Measurements from ENCODE around the gene RFPL3. TPM values are rescaled to one million over a fixed set of nuclear protein-coding genes. Genes with fewer than 3 reads are reported as not detected.

RFPL3 gene
- total RNA-seq, 1 donor = not detected

GRCh38 chr22:32340411-32340810 is 17.3 kb upstream of the RFPL3 start:
- Histone ChIP-seq H2AFZ (ENCODE audit: low read length) (no peak overlapping the region), H3K36me3 (ENCODE audit: insufficient read depth, low read length) (no peaks in the 10 kb centered on the region), H3K4me3 (ENCODE audit: insufficient read depth, low read length) (no peak overlapping the region), H3K27me3 (ENCODE audit: insufficient read depth, low read length) (peaks cover 7% of the 10 kb centered on the region), H3K79me2 (ENCODE audit: insufficient read depth, low read length) (no peaks in the 10 kb centered on the region), H3K4me1 (ENCODE audit: insufficient read depth, low read length) (no peaks in the 10 kb centered on the region), H4K20me1 (ENCODE audit: insufficient read depth, low read length) (no peaks in the 10 kb centered on the region), H3K4me2 (ENCODE audit: insufficient read depth, low read length) (no peak overlapping the region), H3K9me3 (ENCODE audit: low read depth, low read length) (no peaks in the 10 kb centered on the region), H3K27ac (ENCODE audit: low read depth, low read length) (no peak overlapping the region)
- no peak for DNase-seq (ENCODE audit: insufficient read length, low spot score, missing footprints)
- no peak for TF ChIP-seq CTCF (IDR thresholded peaks at IDR 0.05; ENCODE audit: extremely low read depth, low read depth, low read length)

- no peak overlapping the region for H2AFZ ChIP-seq (ENCODE audit: low read length)
- H3K27ac ChIP-seq (ENCODE audit: low read depth, low read length) = no peak overlapping the region
- no peak for TF ChIP-seq CTCF (IDR thresholded peaks at IDR 0.05; ENCODE audit: extremely low read depth, low read depth, low read length)
- H3K4me1 ChIP-seq (ENCODE audit: insufficient read depth, low read length) = no peaks in the 10 kb centered on the region
- peaks cover 7% of the 10 kb centered on the region for H3K27me3 ChIP-seq (ENCODE audit: insufficient read depth, low read length)
- no peaks in the 10 kb centered on the region for H3K79me2 ChIP-seq (ENCODE audit: insufficient read depth, low read length)
- H3K36me3 ChIP-seq (ENCODE audit: insufficient read depth, low read length) = no peaks in the 10 kb centered on the region
- DNase-seq (ENCODE audit: insufficient read length, low spot score, missing footprints) = no peak
- H3K4me2 ChIP-seq (ENCODE audit: insufficient read depth, low read length) = no peak overlapping the region
- H3K9me3 ChIP-seq (ENCODE audit: low read depth, low read length) = no peaks in the 10 kb centered on the region
- no peak overlapping the region for H3K4me3 ChIP-seq (ENCODE audit: insufficient read depth, low read length)
- no peaks in the 10 kb centered on the region for H4K20me1 ChIP-seq (ENCODE audit: insufficient read depth, low read length)
Measured at GRCh38 chr22:32341122-32341740, 16.4 kb upstream of the RFPL3 start.

- Histone ChIP-seq H3K27ac (ENCODE audit: low read depth, low read length) (no peak overlapping the region), H3K36me3 (ENCODE audit: insufficient read depth, low read length) (no peaks in the 10 kb centered on the region)
Measured at GRCh38 chr22:32342977-32343376, 14.7 kb upstream of the RFPL3 start.

GRCh38 chr22:32343941-32344340 is 13.7 kb upstream of the RFPL3 start:
- Histone ChIP-seq H3K27me3 (ENCODE audit: insufficient read depth, low read length) (peaks cover 7% of the 10 kb centered on the region), H3K79me2 (ENCODE audit: insufficient read depth, low read length) (no peaks in the 10 kb centered on the region)

More at GRCh38 chr22:32342977-32343376, 14.7 kb upstream of the RFPL3 start:
- DNase-seq (ENCODE audit: insufficient read length, low spot score, missing footprints) = no peak
- no peaks in the 10 kb centered on the region for H3K4me1 ChIP-seq (ENCODE audit: insufficient read depth, low read length)
- no peak overlapping the region for H3K4me3 ChIP-seq (ENCODE audit: insufficient read depth, low read length)
- H3K4me2 ChIP-seq (ENCODE audit: insufficient read depth, low read length) = no peak overlapping the region
- H2AFZ ChIP-seq (ENCODE audit: low read length) = no peak overlapping the region
- peaks cover 7% of the 10 kb centered on the region for H3K27me3 ChIP-seq (ENCODE audit: insufficient read depth, low read length)
- H4K20me1 ChIP-seq (ENCODE audit: insufficient read depth, low read length) = no peaks in the 10 kb centered on the region
- no peaks in the 10 kb centered on the region for H3K79me2 ChIP-seq (ENCODE audit: insufficient read depth, low read length)
- no peak for TF ChIP-seq CTCF (IDR thresholded peaks at IDR 0.05; ENCODE audit: extremely low read depth, low read depth, low read length)
- H3K9me3 ChIP-seq (ENCODE audit: low read depth, low read length) = no peaks in the 10 kb centered on the region

More at GRCh38 chr22:32343941-32344340, 13.7 kb upstream of the RFPL3 start:
- no peak overlapping the region for H3K4me2 ChIP-seq (ENCODE audit: insufficient read depth, low read length)
- no peak overlapping the region for H3K4me3 ChIP-seq (ENCODE audit: insufficient read depth, low read length)
- H2AFZ ChIP-seq (ENCODE audit: low read length) = no peak overlapping the region
- no peak for TF ChIP-seq CTCF (IDR thresholded peaks at IDR 0.05; ENCODE audit: extremely low read depth, low read depth, low read length)
- no peaks in the 10 kb centered on the region for H4K20me1 ChIP-seq (ENCODE audit: insufficient read depth, low read length)
- H3K27ac ChIP-seq (ENCODE audit: low read depth, low read length) = no peak overlapping the region
- H3K36me3 ChIP-seq (ENCODE audit: insufficient read depth, low read length) = no peaks in the 10 kb centered on the region
- DNase-seq (ENCODE audit: insufficient read length, low spot score, missing footprints) = no peak
- H3K9me3 ChIP-seq (ENCODE audit: low read depth, low read length) = no peaks in the 10 kb centered on the region
- H3K4me1 ChIP-seq (ENCODE audit: insufficient read depth, low read length) = no peaks in the 10 kb centered on the region

All from osteoblast (primary cell).